AG04450 (cell line): ENCODE results near the gene ASF1A. TPM values are rescaled to one million over a fixed set of nuclear protein-coding genes. Genes with fewer than 3 reads are reported as not detected.
A peak's percentile ranks its signal among the peaks of the same experiment; 100 is the strongest.

Experiments used
- CTCF ChIA-PET: fragments of 300-600, 350-600 bp; formaldehyde crosslinking; extraction: SDS; loops from one replicate; lab custom pipeline; 2022; ENCODE audit warnings: antibody characterized with exemption, inconsistent platforms; lab: Charles Lee
- POLR2A ChIA-PET: fragments of 350-600 bp; formaldehyde crosslinking; extraction: SDS; loops from one replicate; lab custom pipeline; 2021; ENCODE audit warnings: antibody characterized with exemption, inconsistent platforms; lab: Yijun Ruan, JAX
- DNase-seq: peaks from one replicate; pipeline ENCODE4 v3.0.0-alpha.2; 2011; ENCODE audit warnings: low read depth, low spot score
- H3K27ac ChIP-seq: one replicate; pipeline ENCODE4 v1.5.1; 2012; ENCODE audit warnings: low read depth, low read length, control low read depth
- H3K27me3 ChIP-seq: one replicate; pipeline ENCODE4 v1.6.0; 2012; ENCODE audit warnings: low read length; ENCODE audit not compliant: control insufficient read depth, insufficient read depth
- H3K4me3 ChIP-seq: 2 replicates; pipeline ENCODE4 v1.5.1; 2011; ENCODE audit warnings: mild to moderate bottlenecking, low read depth, low read length, control low read depth
- H3K9me3 ChIP-seq: 2 replicates; pipeline ENCODE4 v1.5.1; 2012; ENCODE audit warnings: low read length; ENCODE audit not compliant: control insufficient read depth, insufficient read depth
- polyA plus RNA-seq: library from polyadenylated mRNA; depleted of rRNA; stranded (reverse); fragments of >200 nt; gene quantifications from 2 replicates; pipeline ENCODE4 v1.2.3, GENCODE V29; 2011
- TF ChIP-seq, protein P1 (sequence below): IDR thresholded peaks from 2 replicates; pipeline ENCODE4 v1.5.1; 2011; ENCODE audit warnings: low read depth, low read length, control low read depth, inconsistent platforms

The ASF1A gene
- polyA plus RNA-seq, 1 experiment, result 29.4 TPM

GRCh38 chr6:118934461-118935330 lies 40.7 kb downstream of the ASF1A start, which contains the start of gene MCM9:
Gene MCM9 (minus strand): TSS chr6:118935159. CDS start chr6:118931723, 3,436 bp downstream.
- Histone ChIP-seq H3K27me3 (no peaks in the 10 kb centered on the region), H3K9me3 (no peaks in the 10 kb centered on the region), H3K4me3 (peak within 1 kb of the TSS; percentile 83), H3K27ac (peak within 1 kb of the TSS; percentile 70)
- ChIA-PET POLR2A (interaction anchor here (1.0 kb wide), 1 partner anchor 38 kb away, joined by 5 read pairs; no protein-coding TSS in a partner anchor), CTCF (interaction anchor here (1.1 kb wide), 2 partner anchors 38 to 195 kb away, joined by 3 read pairs; no protein-coding TSS in a partner anchor)
- peak; percentile 46 for DNase-seq
- TF ChIP-seq, protein P1, sequence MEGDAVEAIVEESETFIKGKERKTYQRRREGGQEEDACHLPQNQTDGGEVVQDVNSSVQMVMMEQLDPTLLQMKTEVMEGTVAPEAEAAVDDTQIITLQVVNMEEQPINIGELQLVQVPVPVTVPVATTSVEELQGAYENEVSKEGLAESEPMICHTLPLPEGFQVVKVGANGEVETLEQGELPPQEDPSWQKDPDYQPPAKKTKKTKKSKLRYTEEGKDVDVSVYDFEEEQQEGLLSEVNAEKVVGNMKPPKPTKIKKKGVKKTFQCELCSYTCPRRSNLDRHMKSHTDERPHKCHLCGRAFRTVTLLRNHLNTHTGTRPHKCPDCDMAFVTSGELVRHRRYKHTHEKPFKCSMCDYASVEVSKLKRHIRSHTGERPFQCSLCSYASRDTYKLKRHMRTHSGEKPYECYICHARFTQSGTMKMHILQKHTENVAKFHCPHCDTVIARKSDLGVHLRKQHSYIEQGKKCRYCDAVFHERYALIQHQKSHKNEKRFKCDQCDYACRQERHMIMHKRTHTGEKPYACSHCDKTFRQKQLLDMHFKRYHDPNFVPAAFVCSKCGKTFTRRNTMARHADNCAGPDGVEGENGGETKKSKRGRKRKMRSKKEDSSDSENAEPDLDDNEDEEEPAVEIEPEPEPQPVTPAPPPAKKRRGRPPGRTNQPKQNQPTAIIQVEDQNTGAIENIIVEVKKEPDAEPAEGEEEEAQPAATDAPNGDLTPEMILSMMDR, result no peak

GRCh38 chr6:118935331-118935668 lies 41.3 kb downstream of the ASF1A start:
- ChIA-PET CTCF (interaction anchor here (1.1 kb wide), 2 partner anchors 39 to 194 kb away, joined by 3 read pairs; no protein-coding TSS in a partner anchor), POLR2A (interaction anchor here (1.0 kb wide), 1 partner anchor 39 kb away, joined by 5 read pairs; no protein-coding TSS in a partner anchor)
- H3K9me3 ChIP-seq, result no peaks in the 10 kb centered on the region
- no peak for DNase-seq
- no peaks in the 10 kb centered on the region for H3K27me3 ChIP-seq
- peak overlapping the region; percentile 83 for H3K4me3 ChIP-seq
- TF ChIP-seq, protein P1, result no peak
- H3K27ac ChIP-seq, result peak overlapping the region; percentile 39

- H3K4me3 ChIP-seq, result no peak overlapping the region
- CTCF ChIA-PET, result interaction anchor here (0.5 to 1.1 kb wide), 2 partner anchors 39 to 158 kb away, joined by 3 to 5 read pairs; no protein-coding TSS in a partner anchor
- H3K9me3 ChIP-seq, result no peaks in the 10 kb centered on the region
- no peak overlapping the region for H3K27ac ChIP-seq
- POLR2A ChIA-PET, result no interaction called here
- no peaks in the 10 kb centered on the region for H3K27me3 ChIP-seq
- TF ChIP-seq, protein P1, result no peak
- DNase-seq, result no peak
Observed at GRCh38 chr6:118935978-118936703, 42.2 kb downstream of the ASF1A start.

GRCh38 chr6:118939683-118940082 lies 45.7 kb downstream of the ASF1A start:
- Histone ChIP-seq H3K27ac (no peak overlapping the region), H3K4me3 (no peak overlapping the region), H3K27me3 (no peaks in the 10 kb centered on the region), H3K9me3 (no peaks in the 10 kb centered on the region)
- CTCF ChIA-PET, result no interaction called here
- POLR2A ChIA-PET, result no interaction called here
- TF ChIP-seq, protein P1, result no peak
- no peak for DNase-seq
